22Rv1 (cell line): ENCODE results near the gene FABP7.

Source experiments
- CTCF ChIP-seq: fragments of 450-650 bp; IDR thresholded peaks from 2 replicates; pipeline ENCODE4 v1.5.1; 2017; ENCODE audit warnings: mild to moderate bottlenecking
- ZFX ChIP-seq: fragments of 450-650 bp; IDR thresholded peaks from 2 replicates; pipeline ENCODE4 v1.6.1; 2017; ENCODE audit warnings: antibody characterized with exemption, borderline replicate concordance

GRCh38 chr6:122779667-122780066 lies at the start of gene FABP7:
- no peak for TF ChIP-seq CTCF
- no peak for TF ChIP-seq ZFX
